Stimulated activated CD8-positive, alpha-beta memory T cell treated with anti-CD3 and anti-CD28 coated beads, Interleukin-15, amount 100 ng/mL, for 48 hours (primary cell): ENCODE data around the gene ZFP3.
"Not testable (repeated sequence)": the region's sequence is repeated elsewhere in the genome, so short reads cannot be mapped to it uniquely, and the experiment has no call there.

Experiments used
- DNase-seq, 2 donors: peaks; one replicate each; pipeline ENCODE4 v3.0.0-alpha.2; 2020; ENCODE audit warnings: low read depth in 2 of 2

The ZFP3 gene

GRCh38 chr17:5078106-5079028 is at the start of gene ZFP3:
Gene ZFP3, plus strand, starts transcription at chr17:5078467. Its CDS starts 13,038 bp downstream, at chr17:5091505.
- peak; percentile 70 to 78 for DNase-seq

DNA sequence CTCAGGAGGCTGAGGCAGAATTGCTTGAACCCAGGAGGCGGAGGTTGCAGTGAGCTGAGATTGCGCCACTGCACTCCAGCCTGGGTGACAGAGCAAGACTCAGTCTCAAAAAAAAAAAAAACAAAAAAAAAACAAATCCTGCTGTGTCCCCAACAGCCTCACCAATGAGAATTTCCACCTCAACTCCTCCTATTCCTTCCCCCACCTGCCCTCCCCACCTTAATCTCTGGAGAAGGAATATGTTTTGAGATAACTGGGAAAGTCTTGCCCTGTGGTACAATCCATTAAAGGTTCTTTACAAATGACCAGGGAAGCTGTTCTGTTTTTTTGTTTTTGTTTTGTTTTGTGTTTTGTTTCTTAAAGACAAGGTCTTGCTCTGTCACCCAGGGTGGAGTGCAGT is 48.1 kb upstream of the ZFP3 start:
- not testable (repeated sequence) for DNase-seq

DNA sequence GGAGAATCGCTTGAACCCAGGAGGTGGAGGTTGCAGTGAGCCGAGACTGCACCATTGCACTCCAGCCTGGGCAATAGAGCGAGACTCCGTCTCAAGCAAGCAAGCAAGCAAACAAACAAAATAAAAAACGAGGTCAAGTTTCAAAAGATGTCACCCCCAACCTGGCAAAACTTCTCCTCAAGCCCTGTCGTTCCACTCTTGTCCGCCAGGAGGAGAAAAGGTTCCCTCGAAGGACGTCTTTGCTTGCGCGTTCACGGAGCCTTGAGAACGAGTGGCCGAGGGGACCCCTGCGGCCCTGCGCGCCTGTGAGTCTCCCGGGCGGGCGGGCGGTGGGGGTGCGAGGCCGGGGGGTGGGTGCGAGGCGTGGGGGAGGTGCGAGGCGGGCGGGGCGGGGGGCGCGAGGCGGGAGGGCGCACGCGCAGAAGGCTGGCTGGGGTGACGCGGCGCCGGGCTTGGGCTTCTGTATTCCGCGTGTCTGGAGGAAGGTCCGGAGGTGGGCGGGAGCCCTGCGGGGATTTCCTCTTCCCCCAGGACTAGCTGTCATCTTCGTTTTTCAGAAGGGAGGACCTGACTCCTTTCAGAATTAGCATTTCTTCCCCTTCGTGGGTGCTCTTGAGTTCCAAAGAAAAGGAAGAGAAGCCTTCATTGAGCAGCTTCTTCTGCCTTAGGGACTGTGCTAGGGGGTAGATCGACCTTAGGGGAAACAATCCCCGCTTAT is 46.7 kb upstream of the ZFP3 start:
- peak; percentile 72 to 78 for DNase-seq

- no peak for DNase-seq
Observed at GRCh38 chr17:5032865-5033264, 45.4 kb upstream of the ZFP3 start.

GRCh38 chr17:5033352-5034015 is 44.8 kb upstream of the ZFP3 start:
- DNase-seq = no peak

GRCh38 chr17:5034063-5034462 is 44.2 kb upstream of the ZFP3 start:
- no peak for DNase-seq

- no peak for DNase-seq
Observed at GRCh38 chr17:5034651-5035050, 43.6 kb upstream of the ZFP3 start.

GRCh38 chr17:5035315-5035714 is 43.0 kb upstream of the ZFP3 start, which contains the start of gene SLC52A1:
Gene SLC52A1, minus strand, starts transcription at chr17:5035426. Its CDS starts 820 bp downstream, at chr17:5034606.
- no peak for DNase-seq

DNA sequence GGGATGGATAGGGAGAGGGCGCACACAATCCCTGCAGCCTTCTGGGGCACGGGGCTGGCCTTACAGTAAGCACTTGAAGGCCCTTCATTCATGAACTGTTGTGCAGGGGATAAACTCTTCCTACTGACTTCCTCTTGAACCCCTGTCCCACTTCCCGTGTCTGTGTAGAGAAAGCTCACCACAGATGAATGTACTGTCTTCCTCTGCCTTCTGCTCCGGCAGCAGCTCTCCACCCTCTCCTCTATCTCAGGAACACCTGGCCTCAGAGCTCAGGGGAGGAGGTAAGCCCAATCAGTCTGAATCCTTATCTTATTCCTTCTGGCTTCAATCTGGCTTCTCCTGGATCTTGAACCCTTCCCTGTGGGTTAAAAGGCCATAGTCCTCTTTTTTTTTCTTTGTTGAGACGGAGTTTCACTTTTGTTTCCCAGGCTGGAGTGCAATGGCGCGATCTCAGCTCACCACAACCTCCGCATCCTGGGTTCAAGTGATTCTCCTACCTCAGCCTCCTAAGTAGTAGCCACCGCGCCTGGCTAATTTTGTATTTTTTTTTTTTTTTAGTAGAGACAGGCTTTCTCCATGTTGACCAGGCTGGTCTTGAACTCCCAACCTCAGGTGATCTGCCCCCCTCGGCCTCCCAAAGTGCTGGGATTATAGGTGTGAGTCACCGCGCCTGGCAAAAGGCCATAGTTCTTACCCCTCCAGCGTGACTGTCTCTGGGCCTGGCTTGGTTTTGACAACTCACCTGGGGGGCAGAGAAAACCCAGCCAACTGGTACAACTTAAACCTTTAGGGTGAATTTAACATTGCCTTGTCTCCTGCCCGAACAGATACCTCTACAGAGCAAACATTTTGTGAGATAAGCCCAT is 35.9 kb upstream of the ZFP3 start:
- DNase-seq = no peak

GRCh38 chr17:5043524-5043923 is 34.7 kb upstream of the ZFP3 start:
- no peak for DNase-seq

DNA sequence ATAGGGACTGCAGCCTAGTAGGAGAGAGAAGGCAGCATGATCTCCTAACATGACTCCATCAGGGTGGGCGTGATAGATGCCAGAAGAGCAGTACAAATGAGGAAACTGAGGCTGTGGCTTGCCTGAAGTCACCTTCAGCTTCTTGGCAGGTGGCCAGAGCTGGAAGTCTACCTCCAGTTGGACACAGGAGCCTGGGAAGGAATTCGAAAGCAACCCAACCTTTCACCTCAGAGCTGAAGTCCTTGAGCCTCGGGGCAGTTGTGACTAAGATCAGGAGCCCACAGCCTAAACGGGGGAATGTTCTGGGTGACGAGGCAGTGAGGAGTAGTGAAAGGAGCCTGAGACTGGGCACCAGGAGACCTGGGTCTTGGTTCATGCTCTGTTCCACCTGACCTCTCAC is 33.6 kb upstream of the ZFP3 start:
- no peak for DNase-seq

DNA sequence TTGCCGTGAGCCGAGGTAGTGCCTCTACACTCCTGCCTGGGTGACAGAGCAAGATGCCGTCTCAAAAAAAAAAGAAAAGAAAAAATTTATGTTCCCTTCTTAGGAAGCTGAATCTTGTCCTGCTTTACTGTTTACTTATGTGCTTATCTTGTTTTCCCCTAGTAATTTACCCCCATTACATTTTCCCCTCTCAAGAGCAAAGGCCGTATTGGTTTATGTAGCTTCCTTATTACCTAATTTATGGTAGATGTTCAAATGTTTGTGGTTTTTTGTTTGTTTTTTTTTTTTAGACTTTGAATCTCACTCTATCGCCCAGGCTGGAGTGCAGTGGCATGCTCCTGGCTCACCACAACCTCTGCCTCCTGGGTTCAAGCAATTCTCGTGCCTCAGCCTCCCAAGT is 32.8 kb upstream of the ZFP3 start:
- DNase-seq = no peak

- no peak for DNase-seq
Observed at GRCh38 chr17:5047446-5047845, 30.8 kb upstream of the ZFP3 start.

GRCh38 chr17:5049314-5049841 is 28.9 kb upstream of the ZFP3 start:
- DNase-seq = peak in 1 of 2 donors; percentile 14

DNA sequence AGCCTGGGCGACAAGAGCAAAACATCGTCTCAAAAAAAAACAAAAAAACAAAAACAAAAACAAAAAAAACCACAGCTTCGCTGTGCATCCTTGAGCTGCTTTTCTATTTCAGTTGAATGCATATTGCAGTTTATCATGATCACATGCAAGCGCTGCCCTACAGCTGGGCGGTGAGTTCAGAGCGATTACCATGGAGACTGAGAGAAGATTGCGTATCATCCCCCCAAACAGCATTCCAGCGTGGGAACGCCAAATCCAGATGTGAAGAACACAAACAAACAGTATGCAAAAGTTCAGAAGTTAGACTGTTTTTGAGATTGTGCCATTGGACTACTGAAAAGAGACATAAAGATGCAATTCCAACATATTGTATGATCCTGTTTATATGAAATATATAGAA is 28.0 kb upstream of the ZFP3 start:
- no peak for DNase-seq

GRCh38 chr17:5055543-5055942 is 22.7 kb upstream of the ZFP3 start:
- no peak for DNase-seq

GRCh38 chr17:5065227-5065744 is 13.0 kb upstream of the ZFP3 start:
- no peak for DNase-seq

DNA sequence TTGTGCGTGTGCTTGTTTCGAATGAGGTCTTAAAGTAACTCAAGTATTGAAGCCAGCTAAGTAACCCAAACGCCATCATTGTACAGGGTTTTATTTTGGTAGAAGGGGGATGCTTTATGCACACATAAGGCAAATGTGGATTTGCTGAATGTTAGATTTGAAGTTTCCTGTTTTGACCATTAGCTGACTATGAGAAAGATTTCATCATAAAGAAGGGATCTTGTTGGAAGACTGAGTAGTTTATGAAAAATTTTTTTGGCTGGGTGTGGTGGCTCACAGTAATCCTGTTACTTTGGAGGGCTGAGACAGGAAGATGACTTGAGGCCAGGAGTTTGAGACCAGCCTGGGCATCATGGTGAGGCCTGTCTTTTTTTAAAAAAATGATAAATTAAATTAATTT is 10.0 kb upstream of the ZFP3 start:
- DNase-seq = no peak

DNA sequence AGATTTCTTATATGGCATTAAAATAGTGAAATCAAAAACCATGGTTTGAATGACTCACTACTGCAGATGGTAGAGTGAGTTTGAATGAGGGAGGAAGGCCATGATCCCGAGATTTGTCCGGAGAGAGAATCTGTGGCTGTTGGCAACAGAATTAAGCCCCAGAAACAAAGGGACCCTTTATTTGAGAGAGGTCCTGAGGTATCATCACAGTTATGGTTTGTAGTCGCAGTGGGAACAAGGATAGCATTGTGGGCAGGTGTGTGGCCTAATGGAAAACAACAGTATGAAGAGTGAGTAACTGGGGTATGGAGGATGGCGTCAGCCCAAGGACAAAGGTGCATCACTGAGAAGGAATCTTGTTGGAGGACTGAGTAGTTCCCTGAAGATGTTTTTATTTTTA is 8.5 kb upstream of the ZFP3 start:
- no peak for DNase-seq

GRCh38 chr17:5075472-5075871 is 2.8 kb upstream of the ZFP3 start:
- not testable (repeated sequence) for DNase-seq

DNA sequence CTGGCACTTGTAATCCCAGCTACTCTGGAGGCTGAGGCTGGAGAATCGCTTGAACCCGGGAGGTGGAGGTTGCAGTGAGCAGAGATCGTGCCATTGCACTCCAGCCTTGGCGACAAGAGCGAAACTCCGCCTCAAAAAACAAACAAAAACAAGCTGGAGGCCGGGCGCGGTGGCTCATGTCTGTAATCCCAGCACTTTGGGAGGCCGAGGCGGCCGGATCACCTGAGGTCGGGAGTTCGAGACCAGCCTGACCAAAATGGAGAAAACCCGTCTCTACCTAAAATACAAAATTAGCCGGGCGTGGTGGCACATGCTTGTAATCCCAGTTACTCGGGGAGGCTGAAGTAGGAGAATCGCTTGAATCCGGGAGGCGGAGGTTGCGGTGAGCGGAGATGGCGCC is 992 bp upstream of the ZFP3 start:
- not testable (repeated sequence) for DNase-seq
